ENCODE measurements around the gene PARD3B.

The PARD3B gene

GRCh38 chr2:204571911-204572310 lies 26.6 kb downstream of the PARD3B start:
- no peaks in the 10 kb centered on the region for H3K27me3 ChIP-seq (replicated peaks; ENCODE audit: insufficient read depth, low read length)
- H2AFZ ChIP-seq (ENCODE audit: low read length): no peak overlapping the region
- H3K4me1 ChIP-seq (ENCODE audit: low read length): peaks cover 35% of the 10 kb centered on the region
- no peak for DNase-seq
- no peak overlapping the region for H3K27ac ChIP-seq (ENCODE audit: low read length)
- H3F3A ChIP-seq (ENCODE audit: insufficient read depth, low read length): 0 out of 2 replicates have a peak, but pooled peaks cover 7% of the 10 kb centered on the region
- no peak overlapping the region for H3K9ac ChIP-seq (ENCODE audit: low read length)
- H3K4me3 ChIP-seq (ENCODE audit: low read length): no peak overlapping the region
- H3K9me3 ChIP-seq (replicated peaks; ENCODE audit: insufficient read depth, low read length): no peaks in the 10 kb centered on the region
- H3K9me2 ChIP-seq (replicated peaks; ENCODE audit: insufficient read depth, low read length): no peaks in the 10 kb centered on the region
- H3K4me2 ChIP-seq (ENCODE audit: low read depth, low read length): no peak overlapping the region
- H3K36me3 ChIP-seq (replicated peaks; ENCODE audit: insufficient read depth, low read length): no peaks in the 10 kb centered on the region
- no peaks in the 10 kb centered on the region for H4K20me1 ChIP-seq (ENCODE audit: insufficient read depth, low read length)
- peaks cover 5% of the 10 kb centered on the region for H3K79me2 ChIP-seq (ENCODE audit: low read length)
- TF ChIP-seq EZH2phosphoT487 (IDR thresholded peaks at IDR 0.05; ENCODE audit: low read length) (no peak), CTCF (IDR thresholded peaks at IDR 0.05; ENCODE audit: low read length) (no peak), EZH2 (optimal IDR thresholded peaks at IDR 0.05; ENCODE audit: low read depth, low read length) (no peak)

- H2AFZ ChIP-seq (ENCODE audit: low read length): no peak overlapping the region
- H3K9me3 ChIP-seq (replicated peaks; ENCODE audit: insufficient read depth, low read length): no peaks in the 10 kb centered on the region
- H3K9ac ChIP-seq (ENCODE audit: low read length): no peak overlapping the region
- DNase-seq: no peak
- no peaks in the 10 kb centered on the region for H3K27me3 ChIP-seq (replicated peaks; ENCODE audit: insufficient read depth, low read length)
- H4K20me1 ChIP-seq (ENCODE audit: insufficient read depth, low read length): no peaks in the 10 kb centered on the region
- no peak overlapping the region for H3K4me3 ChIP-seq (ENCODE audit: low read length)
- TF ChIP-seq CTCF (IDR thresholded peaks at IDR 0.05; ENCODE audit: low read length) (no peak), EZH2phosphoT487 (IDR thresholded peaks at IDR 0.05; ENCODE audit: low read length) (no peak), EZH2 (optimal IDR thresholded peaks at IDR 0.05; ENCODE audit: low read depth, low read length) (no peak)
- H3F3A ChIP-seq (ENCODE audit: insufficient read depth, low read length): 0 out of 2 replicates have a peak, but pooled peaks cover 7% of the 10 kb centered on the region
- H3K36me3 ChIP-seq (replicated peaks; ENCODE audit: insufficient read depth, low read length): no peaks in the 10 kb centered on the region
- H3K27ac ChIP-seq (ENCODE audit: low read length): no peak overlapping the region
- peaks cover 5% of the 10 kb centered on the region for H3K79me2 ChIP-seq (ENCODE audit: low read length)
- H3K4me1 ChIP-seq (ENCODE audit: low read length): peaks cover 35% of the 10 kb centered on the region
- no peaks in the 10 kb centered on the region for H3K9me2 ChIP-seq (replicated peaks; ENCODE audit: insufficient read depth, low read length)
- no peak overlapping the region for H3K4me2 ChIP-seq (ENCODE audit: low read depth, low read length)
Observed at GRCh38 chr2:204573221-204573620, 27.9 kb downstream of the PARD3B start.

GRCh38 chr2:204574486-204574885 lies 29.2 kb downstream of the PARD3B start:
- TF ChIP-seq EZH2 (optimal IDR thresholded peaks at IDR 0.05; ENCODE audit: low read depth, low read length) (no peak), CTCF (IDR thresholded peaks at IDR 0.05; ENCODE audit: low read length) (no peak), EZH2phosphoT487 (IDR thresholded peaks at IDR 0.05; ENCODE audit: low read length) (no peak)

More at GRCh38 chr2:204574486-204574885, 29.2 kb downstream of the PARD3B start:
- no peaks in the 10 kb centered on the region for H3K36me3 ChIP-seq (replicated peaks; ENCODE audit: insufficient read depth, low read length)
- no peak overlapping the region for H3K9ac ChIP-seq (ENCODE audit: low read length)
- H3K4me2 ChIP-seq (ENCODE audit: low read depth, low read length): no peak overlapping the region
- H3K4me3 ChIP-seq (ENCODE audit: low read length): no peak overlapping the region
- H3F3A ChIP-seq (ENCODE audit: insufficient read depth, low read length): 0 out of 2 replicates have a peak, but pooled peaks cover 7% of the 10 kb centered on the region
- H2AFZ ChIP-seq (ENCODE audit: low read length): no peak overlapping the region
- H3K9me2 ChIP-seq (replicated peaks; ENCODE audit: insufficient read depth, low read length): no peaks in the 10 kb centered on the region
- no peaks in the 10 kb centered on the region for H4K20me1 ChIP-seq (ENCODE audit: insufficient read depth, low read length)
- no peak for DNase-seq
- H3K9me3 ChIP-seq (replicated peaks; ENCODE audit: insufficient read depth, low read length): no peaks in the 10 kb centered on the region
- H3K79me2 ChIP-seq (ENCODE audit: low read length): peaks cover 5% of the 10 kb centered on the region
- H3K4me1 ChIP-seq (ENCODE audit: low read length): peaks cover 35% of the 10 kb centered on the region
- no peaks in the 10 kb centered on the region for H3K27me3 ChIP-seq (replicated peaks; ENCODE audit: insufficient read depth, low read length)
- no peak overlapping the region for H3K27ac ChIP-seq (ENCODE audit: low read length)

Data from MM.1S (cell line).